Mucosa of stomach (tissue), 1 donor: ENCODE data around the gene DOLPP1.
"Not testable (repeated sequence)": the region's sequence is repeated elsewhere in the genome, so short reads cannot be mapped to it uniquely, and the experiment has no call there.

Experiments
- H3K27me3 ChIP-seq: one replicate; pipeline ENCODE4 v1.7.0; 2013; ENCODE audit warnings: mild to moderate bottlenecking, low read length; ENCODE audit not compliant: control insufficient read depth, insufficient read depth
- H3K36me3 ChIP-seq: one replicate; pipeline ENCODE4 v1.7.0; 2013; ENCODE audit warnings: low read length; ENCODE audit not compliant: control insufficient read depth, insufficient read depth
- H3K4me1 ChIP-seq: one replicate; pipeline ENCODE4 v1.7.0; 2013; ENCODE audit warnings: mild to moderate bottlenecking, low read length; ENCODE audit not compliant: control insufficient read depth, insufficient read depth
- H3K4me3 ChIP-seq: one replicate; pipeline ENCODE4 v1.7.0; 2013; ENCODE audit warnings: low read length
- H3K9ac ChIP-seq: one replicate; pipeline ENCODE4 v1.7.0; 2013; ENCODE audit warnings: mild to moderate bottlenecking, low read length, moderate library complexity
- H3K9me3 ChIP-seq: one replicate; pipeline ENCODE4 v1.7.0; 2013; ENCODE audit warnings: mild to moderate bottlenecking, low read length, moderate library complexity; ENCODE audit not compliant: control insufficient read depth
- donor health status: Pancreatic carcinoma.

The DOLPP1 gene, protein sequence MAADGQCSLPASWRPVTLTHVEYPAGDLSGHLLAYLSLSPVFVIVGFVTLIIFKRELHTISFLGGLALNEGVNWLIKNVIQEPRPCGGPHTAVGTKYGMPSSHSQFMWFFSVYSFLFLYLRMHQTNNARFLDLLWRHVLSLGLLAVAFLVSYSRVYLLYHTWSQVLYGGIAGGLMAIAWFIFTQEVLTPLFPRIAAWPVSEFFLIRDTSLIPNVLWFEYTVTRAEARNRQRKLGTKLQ

GRCh38 chr9:129080601-129081387, at the start of gene DOLPP1:
TSS of gene DOLPP1 (plus strand) at chr9:129081111. CDS start at chr9:129081132, 21 bp downstream.
- Histone ChIP-seq H3K36me3 (peaks cover 2% of the 10 kb centered on the region), H3K9ac (peak within 1 kb of the TSS; percentile 77), H3K4me3 (peak within 1 kb of the TSS; percentile 89), H3K27me3 (no peaks in the 10 kb centered on the region), H3K4me1 (peaks cover 63% of the 10 kb centered on the region), H3K9me3 (no peaks in the 10 kb centered on the region)

- no peaks in the 10 kb centered on the region for H3K27me3 ChIP-seq
- no peaks in the 10 kb centered on the region for H3K36me3 ChIP-seq
- H3K4me1 ChIP-seq = peaks cover 9% of the 10 kb centered on the region
- H3K4me3 ChIP-seq = no peak overlapping the region
- no peak overlapping the region for H3K9ac ChIP-seq
- H3K9me3 ChIP-seq = no peaks in the 10 kb centered on the region
Measured at GRCh38 chr9:129031514-129031913, 49.4 kb upstream of the DOLPP1 start.

- H3K9me3 ChIP-seq = no peaks in the 10 kb centered on the region
- H3K9ac ChIP-seq = no peak overlapping the region
- H3K4me3 ChIP-seq = no peak overlapping the region
- no peaks in the 10 kb centered on the region for H3K36me3 ChIP-seq
- H3K4me1 ChIP-seq = peaks cover 7% of the 10 kb centered on the region
- no peaks in the 10 kb centered on the region for H3K27me3 ChIP-seq
Measured at GRCh38 chr9:129032541-129033159, 48.3 kb upstream of the DOLPP1 start.

DNA sequence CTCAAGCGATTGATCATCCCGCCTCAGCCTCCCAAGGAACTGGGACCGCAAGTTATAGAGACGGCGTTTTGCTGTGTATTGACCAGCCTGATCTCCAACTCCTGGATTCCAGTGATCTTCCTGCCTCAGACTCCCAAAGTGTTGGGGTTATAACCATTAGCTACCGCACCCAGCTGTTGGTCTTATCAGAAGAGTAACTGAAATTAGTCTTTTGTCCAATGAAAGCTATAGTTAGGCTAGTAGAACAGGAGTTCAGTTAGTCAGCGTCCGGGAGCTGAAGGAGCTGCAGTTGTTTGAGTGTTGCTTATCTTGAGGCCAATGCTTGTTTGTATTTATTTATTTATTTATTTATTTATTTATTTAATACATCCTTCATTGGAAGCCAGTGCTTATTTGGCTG, 47.7 kb upstream of the DOLPP1 start:
- H3K9me3 ChIP-seq = no peaks in the 10 kb centered on the region
- H3K9ac ChIP-seq = no peak overlapping the region
- H3K4me1 ChIP-seq = peaks cover 13% of the 10 kb centered on the region
- H3K4me3 ChIP-seq = no peak overlapping the region
- H3K36me3 ChIP-seq = no peaks in the 10 kb centered on the region
- no peaks in the 10 kb centered on the region for H3K27me3 ChIP-seq

- H3K4me1 ChIP-seq = peaks cover 17% of the 10 kb centered on the region
- H3K4me3 ChIP-seq = peak overlapping the region; percentile 92
- not testable (repeated sequence) for H3K36me3 ChIP-seq, H3K9me3 ChIP-seq, H3K27me3 ChIP-seq
- H3K9ac ChIP-seq = peak overlapping the region; percentile 75
Measured at GRCh38 chr9:129035838-129036237, 45.1 kb upstream of the DOLPP1 start.

- H3K4me3 ChIP-seq = peak within 1 kb of the TSS; percentile 92
- no peaks in the 10 kb centered on the region for H3K27me3 ChIP-seq
- H3K9me3 ChIP-seq = no peaks in the 10 kb centered on the region
- peak within 1 kb of the TSS; percentile 90 for H3K9ac ChIP-seq
- H3K4me1 ChIP-seq = peaks cover 17% of the 10 kb centered on the region
- H3K36me3 ChIP-seq = no peaks in the 10 kb centered on the region
Measured at GRCh38 chr9:129036241-129036922, 44.5 kb upstream of the DOLPP1 start, which contains the start of gene MIGA2. TSS of gene MIGA2 (plus strand) at chr9:129036626. CDS start at chr9:129040595, 3,969 bp downstream.

GRCh38 chr9:129036923-129037766, 43.8 kb upstream of the DOLPP1 start:
- peaks cover 17% of the 10 kb centered on the region for H3K4me1 ChIP-seq
- peak overlapping the region; percentile 90 for H3K9ac ChIP-seq
- H3K4me3 ChIP-seq = peak overlapping the region; percentile 92
- no peaks in the 10 kb centered on the region for H3K36me3 ChIP-seq
- H3K9me3 ChIP-seq = no peaks in the 10 kb centered on the region
- no peaks in the 10 kb centered on the region for H3K27me3 ChIP-seq

- H3K9me3 ChIP-seq = no peaks in the 10 kb centered on the region
- H3K4me3 ChIP-seq = peak overlapping the region; percentile 92
- peak overlapping the region; percentile 90 for H3K9ac ChIP-seq
Measured at GRCh38 chr9:129037767-129038098, 43.2 kb upstream of the DOLPP1 start.

GRCh38 chr9:129038109-129038852, 42.6 kb upstream of the DOLPP1 start:
- no peaks in the 10 kb centered on the region for H3K27me3 ChIP-seq
- H3K36me3 ChIP-seq = no peaks in the 10 kb centered on the region
- no peak overlapping the region for H3K4me3 ChIP-seq
- H3K9me3 ChIP-seq = no peaks in the 10 kb centered on the region
- H3K9ac ChIP-seq = peak overlapping the region; percentile 90
- peaks cover 17% of the 10 kb centered on the region for H3K4me1 ChIP-seq

More at GRCh38 chr9:129037767-129038098, 43.2 kb upstream of the DOLPP1 start:
- Histone ChIP-seq H3K4me1 (peaks cover 17% of the 10 kb centered on the region), H3K27me3 (no peaks in the 10 kb centered on the region), H3K36me3 (no peaks in the 10 kb centered on the region)

DNA sequence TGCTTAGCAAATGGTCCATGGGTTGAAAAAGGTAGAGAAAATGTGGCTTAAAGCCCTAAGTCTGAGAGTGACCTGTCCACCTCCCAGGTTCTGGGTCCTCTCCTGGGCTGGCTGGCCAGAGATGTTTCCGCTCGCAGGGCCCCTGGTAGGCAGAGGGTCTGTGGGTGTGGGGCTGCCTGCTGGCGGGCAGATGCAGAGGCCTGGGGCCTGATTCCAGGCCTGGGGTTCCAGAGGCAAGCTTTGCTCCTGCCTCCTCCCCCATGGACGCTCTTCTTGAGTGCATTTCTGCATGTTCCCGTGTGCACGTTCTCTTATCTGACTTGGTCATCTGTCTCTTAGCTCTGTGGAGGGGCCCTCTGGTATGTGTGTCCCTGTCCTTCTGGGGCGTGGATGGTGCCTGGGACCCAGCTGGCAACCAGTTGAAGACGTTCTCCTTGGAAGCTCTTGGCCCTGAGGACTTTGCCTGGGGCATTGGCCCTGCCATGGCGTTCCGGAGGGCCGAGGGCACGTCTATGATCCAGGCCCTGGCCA, 40.7 kb upstream of the DOLPP1 start:
- no peaks in the 10 kb centered on the region for H3K36me3 ChIP-seq

More for the DNA sequence above, 40.7 kb upstream of the DOLPP1 start:
- H3K4me1 ChIP-seq = peaks cover 17% of the 10 kb centered on the region
- no peaks in the 10 kb centered on the region for H3K27me3 ChIP-seq
- H3K4me3 ChIP-seq = no peak overlapping the region
- H3K9ac ChIP-seq = no peak overlapping the region
- H3K9me3 ChIP-seq = no peaks in the 10 kb centered on the region
